Pancreas (tissue), 10 donors: ENCODE data around the gene SMG7. TPM values are rescaled to one million over a fixed set of nuclear protein-coding genes. Genes with fewer than 3 reads are reported as not detected.

ENCODE experiments used
- ATAC-seq, 4 donors: fragments of 200-7000 bp; cut with Tn5 transposase; one replicate each; pipeline versions ENCODE4 v1.8.0 to v1.9.1; 2020; ENCODE audit warnings: mild to moderate bottlenecking in 4 of 4, moderate library complexity in 4 of 4
- DNase-seq, 6 donors: peaks; one replicate each; pipeline ENCODE4 v3.0.0-alpha.2; 2020
- FAIRE-seq: peaks from 2 replicates; lab custom pipeline; 2012; peaks lifted over from hg19 to GRCh38; lab: Jason Lieb, UNC
- H3K27ac ChIP-seq, 4 donors: fragments of 200-600 bp; sonication (generic); 1 replicate in 3 of 4; 2 replicates in 1 of 4; pipeline versions ENCODE4 v1.5.0 to v1.8.0; 2020
- H3K27me3 ChIP-seq, 4 donors: fragments of 200-600 bp; one replicate each; pipeline ENCODE4 v1.8.0; 2021
- H3K36me3 ChIP-seq, 3 donors: fragments of 200-600 bp; sonication (generic) in 1 of 3; one replicate each; pipeline versions ENCODE4 v1.5.0 to v1.8.0; 2020 to 2021
- H3K4me1 ChIP-seq, 3 donors: fragments of 200-600 bp; one replicate each; pipeline ENCODE4 v1.8.0; 2021
- H3K4me3 ChIP-seq, 4 donors: fragments of 200-600 bp; sonication (generic) in 2 of 4; one replicate each; pipeline versions ENCODE4 v1.5.0 to v1.8.0; 2020 to 2021
- H3K9me3 ChIP-seq, 4 donors: fragments of 200-600 bp; one replicate each; pipeline ENCODE4 v1.8.0; 2021
- CTCF ChIP-seq, 4 donors: fragments of 200-600 bp; sonication (generic) in 3 of 4; IDR thresholded peaks; one replicate each; pipeline versions ENCODE4 v1.5.0 to v1.8.0; 2021; ENCODE audit warnings: antibody characterized with exemption in 4 of 4
- WGBS, 2 donors: extraction: QIAGEN DNeasy Blood & Tissue Kit; methylation state at CpG; one replicate each; pipeline ENCODE4 v1.1.7; 2013; 5-methylcytosine and 5-hydroxymethylcytosine counted together
- intact Hi-C, 3 donors: fragments of 100-400 bp; cut with DNase I; formaldehyde crosslinking; loops; one replicate each; pipeline versions ENCODE4 v1.11.1 to v1.14.2; 2022
- polyA plus RNA-seq, 2 donors: library from polyadenylated mRNA; stranded (reverse); fragments of 200-250 nt; gene quantifications; one replicate each; pipeline ENCODE4 v1.2.3, GENCODE V29; 2013
- total RNA-seq, 6 donors: library from RNA; stranded (reverse); fragmentation: NEBNext Ultra II Directional in 4 of 6; extraction: Animal tissue kit (Norgen Biotek cat#: 25700) in 4 of 6; gene quantifications; one replicate each; pipeline versions ENCODE4 v1.2.1 to v1.2.4, GENCODE V29; 2021 to 2023
- donor health status: healthy with polysubstance abuse.
- donor health status: DM: no; HTN: no; CAD: no; lungs with moderate emphysema.
- donor health status: DM: no; HTN: no; CAD: no.
- donor health status: control.
- donor health status: control.
- donor health status: Bipolar disorder and iron deficiency.
- donor health status: DM: yes; HTN: yes; CAD: no.
- donor health status: DM: no; HTN: no; CAD: no.
- donor health status: DM: no; HTN: no; CAD: no.
- donor health status: DM: yes; HTN: yes; CAD: no.

The SMG7 gene
- total and polyA plus RNA-seq, 8 donors = 11.7 to 36.5 (median 23.9) TPM

- DNase-seq (no peak), ATAC-seq (no peak), FAIRE-seq (no peak)
- Histone ChIP-seq H3K4me1 (peaks cover 4 to 11% (median 11%) of the 10 kb centered on the region in 3 donors), H3K27me3 (no peaks in the 10 kb centered on the region), H3K9me3 (no peaks in the 10 kb centered on the region), H3K4me3 (no peak overlapping the region), H3K27ac (no peak overlapping the region), H3K36me3 (no peaks in the 10 kb centered on the region)
- intact Hi-C loops = no loop called here
- WGBS, 2 donors = 95 to 97% methylated on average over 1 of the region's 1 CpG
- TF ChIP-seq CTCF (IDR thresholded peaks at IDR 0.05) = no peak
Observed at GRCh38 chr1:183508694-183509093, 36.4 kb downstream of the SMG7 start.

- ATAC-seq (no peak), FAIRE-seq (no peak), DNase-seq (no peak)
- no peak for TF ChIP-seq CTCF (IDR thresholded peaks at IDR 0.05)
- 45 to 69% methylated on average over 2 of the region's 2 CpGs for WGBS, 2 donors
- Histone ChIP-seq H3K27ac (no peak overlapping the region), H3K9me3 (no peaks in the 10 kb centered on the region), H3K4me1 (peaks cover 4 to 17% (median 11%) of the 10 kb centered on the region in 3 donors), H3K4me3 (no peak overlapping the region), H3K27me3 (no peaks in the 10 kb centered on the region), H3K36me3 (no peaks in the 10 kb centered on the region)
- intact Hi-C loops = no loop called here
Observed at GRCh38 chr1:183512450-183512849, 40.2 kb downstream of the SMG7 start.

- H3K27ac ChIP-seq = no peak overlapping the region
- peaks cover 4 to 17% (median 11%) of the 10 kb centered on the region in 3 donors for H3K4me1 ChIP-seq
- WGBS, 2 donors = 72 to 85% methylated on average over 1 of the region's 1 CpG
- DNase-seq (no peak), ATAC-seq (no peak), FAIRE-seq (no peak)
- no peaks in the 10 kb centered on the region for H3K9me3 ChIP-seq
- H3K4me3 ChIP-seq = no peak overlapping the region
- intact Hi-C loops = no loop called here
- no peaks in the 10 kb centered on the region for H3K36me3 ChIP-seq
- no peak for TF ChIP-seq CTCF (IDR thresholded peaks at IDR 0.05)
- H3K27me3 ChIP-seq = no peaks in the 10 kb centered on the region
Observed at GRCh38 chr1:183514235-183514634, 41.9 kb downstream of the SMG7 start.

GRCh38 chr1:183515002-183515689 is 42.8 kb downstream of the SMG7 start:
- Histone ChIP-seq H3K4me1 (peaks cover 4 to 17% (median 11%) of the 10 kb centered on the region in 3 donors), H3K4me3 (no peak overlapping the region), H3K9me3 (no peaks in the 10 kb centered on the region), H3K27me3 (no peaks in the 10 kb centered on the region), H3K36me3 (no peaks in the 10 kb centered on the region), H3K27ac (no peak overlapping the region)
- peak; percentile 28 to 77 (median 58) for ATAC-seq
- TF ChIP-seq CTCF (IDR thresholded peaks at IDR 0.05) = no peak
- no peak for DNase-seq
- intact Hi-C loops = no loop called here
- FAIRE-seq = no peak
- WGBS, 2 donors = 39 to 54% methylated on average over 2 of the region's 2 CpGs

- Histone ChIP-seq H3K4me1 (peaks cover 4 to 17% (median 11%) of the 10 kb centered on the region in 3 donors), H3K27me3 (no peaks in the 10 kb centered on the region), H3K27ac (no peak overlapping the region), H3K36me3 (no peaks in the 10 kb centered on the region), H3K9me3 (no peaks in the 10 kb centered on the region), H3K4me3 (no peak overlapping the region)
- intact Hi-C loops = no loop called here
- FAIRE-seq = no peak
- ATAC-seq = no peak
- no peak for TF ChIP-seq CTCF (IDR thresholded peaks at IDR 0.05)
- 86% methylated on average over 2 of the region's 2 CpGs for WGBS, 2 donors
- no peak for DNase-seq
Observed at GRCh38 chr1:183516725-183517124, 44.4 kb downstream of the SMG7 start.
